Omental fat pad (tissue), 4 donors: Measurements from ENCODE around the gene UTP3. TPM values are rescaled to one million over a fixed set of nuclear protein-coding genes. Genes with fewer than 3 reads are reported as not detected.

ENCODE experiments used
- ATAC-seq: fragments of 150-250 bp; one replicate; pipeline ENCODE4 v1.9.1; 2016; ENCODE audit warnings: mild to moderate bottlenecking, moderate library complexity; ENCODE audit not compliant: low FRiP score
- DNase-seq: peaks from one replicate; pipeline ENCODE4 v3.0.0-alpha.2; 2019; ENCODE audit warnings: low spot score
- CTCF ChIP-seq, 3 donors: fragments of 450-650 bp; IDR thresholded peaks; one replicate each; pipeline ENCODE4 v1.5.1; 2016 to 2017; ENCODE audit warnings: antibody characterized with exemption in 3 of 3, mild to moderate bottlenecking in 3 of 3, moderate library complexity in 2 of 3
- total RNA-seq, 4 donors: library from RNA; depleted of rRNA; stranded (reverse); fragments of >200 nt; gene quantifications; one replicate each; pipeline ENCODE4 v1.1.0, GENCODE V29; 2016

Gene UTP3
- total RNA-seq, 4 donors from 2014 or later, result 20.7 to 67.5 (median 26.5) TPM

GRCh38 chr4:70711599-70711998 is 23.3 kb downstream of the UTP3 start:
- no peak for TF ChIP-seq CTCF (IDR thresholded peaks at IDR 0.05)
- ATAC-seq, result no peak
- DNase-seq, result no peak

- DNase-seq (no peak), ATAC-seq (no peak)
- TF ChIP-seq CTCF (IDR thresholded peaks at IDR 0.05), result no peak
Observed at GRCh38 chr4:70712150-70712549, 23.8 kb downstream of the UTP3 start.

GRCh38 chr4:70712604-70713452 is 24.5 kb downstream of the UTP3 start:
- no peak for TF ChIP-seq CTCF (IDR thresholded peaks at IDR 0.05)
- DNase-seq (no peak), ATAC-seq (no peak)

GRCh38 chr4:70713453-70714078 is 25.2 kb downstream of the UTP3 start:
- ATAC-seq, result no peak
- TF ChIP-seq CTCF (IDR thresholded peaks at IDR 0.05), result no peak
- DNase-seq, result no peak

GRCh38 chr4:70714079-70714887 is 26.0 kb downstream of the UTP3 start:
- no peak for TF ChIP-seq CTCF (IDR thresholded peaks at IDR 0.05)
- peak; percentile 53 for ATAC-seq
- no peak for DNase-seq

- DNase-seq, result no peak
- peak; percentile 43 for ATAC-seq
- TF ChIP-seq CTCF (IDR thresholded peaks at IDR 0.05), result no peak
Observed at GRCh38 chr4:70715097-70715496, 26.8 kb downstream of the UTP3 start.
